Neuronal stem cell (in vitro differentiated cells): Measurements from ENCODE around the gene TXNDC17.

Source experiments
- DNase-seq: peaks from one replicate; pipeline ENCODE4 v3.0.0-alpha.2; 2013; ENCODE audit warnings: low spot score
- H2AFZ ChIP-seq: one replicate; pipeline ENCODE4 v1.6.1; 2013; ENCODE audit warnings: mild to moderate bottlenecking, low read length, inconsistent platforms
- H2AK5ac ChIP-seq: 2 replicates; pipeline ENCODE4 v1.6.1; 2013; ENCODE audit warnings: low read depth, mild to moderate bottlenecking, inconsistent platforms, low read length, moderate library complexity, mixed read lengths
- H2BK120ac ChIP-seq: 2 replicates; pipeline ENCODE4 v1.6.1; 2013; ENCODE audit warnings: low read depth, mild to moderate bottlenecking, inconsistent platforms, low read length, moderate library complexity, mixed read lengths
- H2BK12ac ChIP-seq: one replicate; pipeline ENCODE4 v1.6.1; 2013; ENCODE audit warnings: low read length, inconsistent platforms
- H2BK15ac ChIP-seq: 2 replicates; pipeline ENCODE4 v1.6.1; 2013; ENCODE audit warnings: mild to moderate bottlenecking, low read length, inconsistent platforms, mixed read lengths
- H2BK5ac ChIP-seq: one replicate; pipeline ENCODE4 v1.6.1; 2013; ENCODE audit warnings: inconsistent platforms, mild to moderate bottlenecking, low read length, moderate library complexity
- H3K14ac ChIP-seq: one replicate; pipeline ENCODE4 v1.6.1; 2013; ENCODE audit warnings: low read length, inconsistent platforms
- H3K18ac ChIP-seq: 2 replicates; pipeline ENCODE4 v1.6.1; 2013; ENCODE audit warnings: low read length, inconsistent platforms
- H3K23ac ChIP-seq: 2 replicates; pipeline ENCODE4 v1.6.1; 2013; ENCODE audit warnings: low read depth, mild to moderate bottlenecking, mixed read lengths, low read length, inconsistent platforms; ENCODE audit not compliant: poor library complexity
- H3K27ac ChIP-seq: replicated peaks from 3 replicates; pipeline ENCODE4 v1.5.1; 2013; ENCODE audit warnings: low read length, inconsistent platforms
- H3K27me3 ChIP-seq, 3 experiments: 2 replicates each; pipeline ENCODE4 v1.6.1; 2013; ENCODE audit warnings: low read length in 3 of 3, mild to moderate bottlenecking in 2 of 3, inconsistent platforms in 1 of 3, low read depth in 1 of 3, mixed read lengths in 1 of 3, moderate library complexity in 1 of 3; ENCODE audit not compliant: control insufficient read depth in 3 of 3, insufficient read depth in 3 of 3
- H3K36me3 ChIP-seq, 2 donors: replicated peaks in 1 of 2; 2 replicates each; pipeline ENCODE4 v1.6.1; 2013; ENCODE audit warnings: low read length in 2 of 2; ENCODE audit not compliant: control insufficient read depth in 2 of 2, insufficient read depth in 2 of 2
- H3K4ac ChIP-seq: 2 replicates; pipeline ENCODE4 v1.6.1; 2013; ENCODE audit warnings: inconsistent platforms, mild to moderate bottlenecking, low read length, moderate library complexity
- H3K4me1 ChIP-seq, 2 donors: 1 replicate in 1 of 2; 2 replicates in 1 of 2; pipeline ENCODE4 v1.6.1; 2013; ENCODE audit warnings: low read length in 2 of 2, low read depth in 1 of 2; ENCODE audit not compliant: control insufficient read depth in 2 of 2, insufficient read depth in 1 of 2
- H3K4me2 ChIP-seq: one replicate; pipeline ENCODE4 v1.6.1; 2013; ENCODE audit warnings: mild to moderate bottlenecking, low read length, inconsistent platforms; ENCODE audit not compliant: insufficient read depth, poor library complexity, severe bottlenecking
- H3K4me3 ChIP-seq, 2 donors: 2 replicates each; pipeline ENCODE4 v1.5.1; 2013; ENCODE audit warnings: low read length in 2 of 2, mild to moderate bottlenecking in 2 of 2, inconsistent platforms in 1 of 2, moderate library complexity in 1 of 2
- H3K79me1 ChIP-seq: one replicate; pipeline ENCODE4 v1.6.1; 2013; ENCODE audit warnings: low read depth, mild to moderate bottlenecking, inconsistent platforms, low read length, moderate library complexity
- H3K9ac ChIP-seq: one replicate; pipeline ENCODE4 v1.6.1; 2013; ENCODE audit warnings: mild to moderate bottlenecking, low read depth, low read length, inconsistent platforms; ENCODE audit not compliant: poor library complexity
- H3K9me3 ChIP-seq, 2 donors: replicated peaks in 1 of 2; 2 replicates each; pipeline versions ENCODE3 to v1.6.1; 2013; ENCODE audit warnings: low read length in 2 of 2, mild to moderate bottlenecking in 2 of 2, inconsistent platforms in 1 of 2, low read depth in 1 of 2, mixed read lengths in 1 of 2, moderate library complexity in 1 of 2; ENCODE audit not compliant: control insufficient read depth in 2 of 2, insufficient read depth in 1 of 2
- H4K8ac ChIP-seq: one replicate; pipeline ENCODE4 v1.6.1; 2013; ENCODE audit warnings: low read depth, mild to moderate bottlenecking, inconsistent platforms, low read length, moderate library complexity
- H4K91ac ChIP-seq: one replicate; pipeline ENCODE4 v1.6.1; 2013; ENCODE audit warnings: low read length, low read depth, mild to moderate bottlenecking, inconsistent platforms; ENCODE audit not compliant: poor library complexity
- WGBS, 2 donors: extraction: QIAGEN DNeasy Blood & Tissue Kit; methylation state at CpG; one replicate each; pipeline ENCODE4 v1.1.7; 2013; ENCODE audit warnings: missing lambda C conversion rate in 2 of 2, mixed read lengths in 1 of 2; ENCODE audit not compliant: insufficient read length in 2 of 2, insufficient replicate concordance in 1 of 2; ENCODE audit errors: extremely low coverage in 2 of 2; 5-methylcytosine and 5-hydroxymethylcytosine counted together

Gene TXNDC17

DNA sequence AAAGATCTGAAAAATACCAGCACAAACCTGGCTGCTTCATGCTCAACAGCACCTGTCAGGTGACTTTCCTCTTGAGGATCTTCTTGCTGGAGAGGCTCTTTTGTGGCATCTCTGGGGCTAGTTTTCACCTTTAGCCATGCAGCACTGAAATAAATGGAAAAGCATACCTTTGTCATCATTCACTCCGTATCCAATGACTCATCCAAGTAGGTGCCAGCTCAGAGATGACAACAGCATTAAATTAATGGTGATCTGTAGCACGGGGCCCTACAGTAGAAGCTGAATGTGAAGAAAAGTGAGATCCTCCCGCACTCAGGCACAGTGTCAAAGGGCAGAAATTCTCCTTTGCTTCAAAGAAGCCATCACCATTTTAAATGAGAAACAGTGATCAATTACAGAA lies 32.5 kb upstream of the TXNDC17 start:
- Histone ChIP-seq H2AK5ac (no peak overlapping the region), H3K79me1 (no peaks in the 10 kb centered on the region), H2BK15ac (no peak overlapping the region), H3K4me2 (no peak overlapping the region), H3K14ac (no peak overlapping the region), H3K4me1 (no peaks in the 10 kb centered on the region), H4K8ac (no peak overlapping the region), H3K27ac (no peak overlapping the region), H2BK120ac (no peak overlapping the region), H3K9me3 (no peaks in the 10 kb centered on the region), H3K27me3 (no peaks in the 10 kb centered on the region), H4K91ac (no peak overlapping the region), H3K9ac (no peak overlapping the region), H3K36me3 (peaks cover 28 to 98% of the 10 kb centered on the region in 2 donors), H3K4ac (no peak overlapping the region), H3K18ac (no peak overlapping the region), H3K23ac (no peak overlapping the region), H2BK12ac (no peak overlapping the region), H2BK5ac (no peak overlapping the region), H3K4me3 (no peak overlapping the region), H2AFZ (no peak overlapping the region)
- WGBS, 2 donors = no CpG with 5 or more reads among the region's 3 CpGs
- DNase-seq = no peak

DNA sequence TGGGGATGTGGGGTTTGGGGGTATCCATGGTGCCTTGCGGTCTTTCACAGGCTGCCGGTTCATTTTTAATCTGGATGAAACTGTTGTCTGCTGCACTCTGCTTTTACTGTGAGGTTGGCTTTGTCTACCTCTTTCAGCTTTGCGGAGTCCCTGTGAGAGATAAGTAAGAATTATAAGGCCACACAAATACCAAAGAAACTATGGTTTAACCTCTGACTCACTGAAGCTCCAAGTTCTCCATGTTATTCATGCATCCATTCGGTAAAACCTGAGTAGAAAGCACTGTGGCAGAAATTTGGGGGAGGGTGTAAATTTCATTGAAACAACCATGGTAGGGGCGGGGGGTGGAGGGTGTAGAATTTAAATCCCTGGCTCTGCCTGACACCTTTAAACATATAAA lies 30.8 kb upstream of the TXNDC17 start:
- Histone ChIP-seq H3K36me3 (peaks cover 26 to 96% of the 10 kb centered on the region in 2 donors), H3K9me3 (peaks cover 0 to 4% of the 10 kb centered on the region in 2 donors), H3K14ac (no peak overlapping the region), H2BK15ac (no peak overlapping the region), H2BK120ac (no peak overlapping the region), H2BK12ac (no peak overlapping the region), H3K79me1 (no peaks in the 10 kb centered on the region), H3K23ac (no peak overlapping the region), H3K4me3 (no peak overlapping the region), H3K4me2 (no peak overlapping the region), H4K91ac (no peak overlapping the region), H2AK5ac (no peak overlapping the region), H3K27ac (no peak overlapping the region), H2AFZ (no peak overlapping the region), H3K4me1 (no peaks in the 10 kb centered on the region), H3K27me3 (no peaks in the 10 kb centered on the region), H3K18ac (no peak overlapping the region), H3K4ac (no peak overlapping the region), H3K9ac (no peak overlapping the region), H2BK5ac (no peak overlapping the region), H4K8ac (no peak overlapping the region)
- no CpG with 5 or more reads among the region's 5 CpGs for WGBS, 2 donors
- DNase-seq = no peak

DNA sequence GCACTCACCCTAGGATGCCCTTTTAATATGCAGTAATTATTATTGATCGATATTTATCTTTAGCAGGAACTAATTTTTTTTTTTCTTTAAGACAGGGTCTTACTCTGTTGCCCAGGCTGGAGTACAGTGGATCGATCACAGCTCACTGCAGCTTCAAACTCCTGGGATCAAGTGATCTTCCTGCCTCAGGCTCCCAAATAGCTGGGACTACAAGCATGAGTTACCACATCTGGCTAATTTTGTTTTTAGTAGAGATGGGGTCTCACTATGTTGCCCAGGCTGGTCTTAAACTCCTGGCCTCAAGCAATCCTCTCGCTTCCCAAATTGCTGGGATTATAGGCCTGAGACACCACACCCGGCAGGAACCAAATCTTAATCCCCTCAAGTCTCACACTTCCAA lies 29.6 kb upstream of the TXNDC17 start:
- Histone ChIP-seq H3K79me1 (no peaks in the 10 kb centered on the region), H2BK15ac (no peak overlapping the region), H3K27ac (no peak overlapping the region), H3K4me3 (no peak overlapping the region), H4K8ac (no peak overlapping the region), H3K23ac (no peak overlapping the region), H3K9ac (no peak overlapping the region), H2BK5ac (no peak overlapping the region), H2AK5ac (no peak overlapping the region), H3K4ac (no peak overlapping the region), H3K4me1 (no peaks in the 10 kb centered on the region), H2AFZ (no peak overlapping the region), H3K36me3 (peaks cover 21 to 96% of the 10 kb centered on the region in 2 donors), H3K4me2 (no peak overlapping the region), H3K18ac (no peak overlapping the region), H2BK12ac (no peak overlapping the region), H4K91ac (no peak overlapping the region), H3K9me3 (peaks cover 2 to 4% of the 10 kb centered on the region in 2 donors), H3K14ac (no peak overlapping the region), H3K27me3 (no peaks in the 10 kb centered on the region), H2BK120ac (no peak overlapping the region)
- DNase-seq = no peak
- WGBS, 2 donors = no CpG with 5 or more reads among the region's 4 CpGs

GRCh38 chr17:6623941-6624340 lies 16.9 kb upstream of the TXNDC17 start:
- Histone ChIP-seq H2BK120ac (no peak overlapping the region), H3K9ac (no peak overlapping the region), H3K27me3 (no peaks in the 10 kb centered on the region), H3K4me1 (no peaks in the 10 kb centered on the region), H2AK5ac (no peak overlapping the region), H3K79me1 (peaks cover 2% of the 10 kb centered on the region), H4K91ac (no peak overlapping the region), H3K4me3 (no peak overlapping the region), H3K9me3 (no peaks in the 10 kb centered on the region), H3K36me3 (peaks cover 21 to 98% of the 10 kb centered on the region in 2 donors), H2BK12ac (no peak overlapping the region), H3K4me2 (no peak overlapping the region), H3K18ac (no peak overlapping the region), H2AFZ (no peak overlapping the region), H3K14ac (no peak overlapping the region), H3K27ac (no peak overlapping the region), H2BK5ac (no peak overlapping the region), H2BK15ac (no peak overlapping the region), H4K8ac (no peak overlapping the region), H3K4ac (no peak overlapping the region), H3K23ac (no peak overlapping the region)
- no peak for DNase-seq
- WGBS, 2 donors = no CpG with 5 or more reads among the region's 3 CpGs
